Tibial artery (tissue), 4 donors: ENCODE measurements around the gene RTL5.

ENCODE experiments used
- DNase-seq, 2 donors: peaks; one replicate each; pipeline ENCODE4 v3.0.0-alpha.2; 2019
- H3K27ac ChIP-seq, 2 donors: fragments of 200-600 bp; sonication (generic) in 1 of 2; 1 replicate in 1 of 2; 2 replicates in 1 of 2; pipeline ENCODE4 v1.5.1; 2018 to 2019; ENCODE audit warnings: mild to moderate bottlenecking in 1 of 2
- H3K27me3 ChIP-seq, 2 donors: fragments of 200-600 bp; sonication (generic) in 1 of 2; one replicate each; pipeline versions ENCODE4 v1.5.1 to v1.6.0; 2016 to 2019
- H3K36me3 ChIP-seq, 3 donors: fragments of 200-600 bp; sonication (generic) in 2 of 3; one replicate each; pipeline ENCODE4 v1.5.1; 2016 to 2019; ENCODE audit warnings: mild to moderate bottlenecking in 2 of 3
- H3K4me1 ChIP-seq, 4 donors: fragments of 200-600 bp; sonication (generic) in 2 of 4; 1 replicate in 3 of 4; 2 replicates in 1 of 4; pipeline ENCODE4 v1.5.1; 2016 to 2019
- H3K4me3 ChIP-seq, 2 donors: fragments of 200-600 bp; sonication (generic) in 1 of 2; 1 replicate in 1 of 2; 2 replicates in 1 of 2; pipeline ENCODE4 v1.5.1; 2018 to 2019; ENCODE audit warnings: mild to moderate bottlenecking in 2 of 2
- H3K9me3 ChIP-seq, 3 donors: fragments of 200-600 bp; sonication (generic) in 1 of 3; one replicate each; pipeline ENCODE4 v1.5.1; 2016 to 2019
- CTCF ChIP-seq, 2 experiments: fragments of 200-600 bp in 1 of 2; fragments of 450-650 bp in 1 of 2; IDR thresholded peaks; one replicate each; pipeline ENCODE4 v1.5.1; 2017 to 2019; ENCODE audit warnings: antibody characterized with exemption in 2 of 2, mild to moderate bottlenecking in 1 of 2, moderate library complexity in 1 of 2
- intact Hi-C: fragments of 100-400 bp; cut with DNase I; formaldehyde crosslinking; loops from one replicate; pipeline ENCODE4 v1.15.0; 2023; ENCODE audit warnings: low total_unique reads

The RTL5 gene

GRCh38 chrX:72159769-72160168 lies 28.1 kb upstream of the RTL5 start:
- no peaks in the 10 kb centered on the region for H3K4me1 ChIP-seq
- no peak for DNase-seq
- TF ChIP-seq CTCF (IDR thresholded peaks at IDR 0.05), result no peak
- intact Hi-C loops, result no loop called here
- H3K36me3 ChIP-seq, result no peaks in the 10 kb centered on the region
- H3K9me3 ChIP-seq, result no peaks in the 10 kb centered on the region
- H3K27me3 ChIP-seq, result no peaks in the 10 kb centered on the region
- H3K27ac ChIP-seq, result no peak overlapping the region
- no peak overlapping the region for H3K4me3 ChIP-seq

GRCh38 chrX:72158773-72159172 lies 27.1 kb upstream of the RTL5 start:
- Histone ChIP-seq H3K9me3 (no peaks in the 10 kb centered on the region), H3K4me1 (no peaks in the 10 kb centered on the region), H3K27ac (no peak overlapping the region), H3K27me3 (no peaks in the 10 kb centered on the region), H3K36me3 (no peaks in the 10 kb centered on the region), H3K4me3 (no peak overlapping the region)
- no peak for TF ChIP-seq CTCF (IDR thresholded peaks at IDR 0.05)
- DNase-seq, result no peak
- intact Hi-C loops, result no loop called here

DNA sequence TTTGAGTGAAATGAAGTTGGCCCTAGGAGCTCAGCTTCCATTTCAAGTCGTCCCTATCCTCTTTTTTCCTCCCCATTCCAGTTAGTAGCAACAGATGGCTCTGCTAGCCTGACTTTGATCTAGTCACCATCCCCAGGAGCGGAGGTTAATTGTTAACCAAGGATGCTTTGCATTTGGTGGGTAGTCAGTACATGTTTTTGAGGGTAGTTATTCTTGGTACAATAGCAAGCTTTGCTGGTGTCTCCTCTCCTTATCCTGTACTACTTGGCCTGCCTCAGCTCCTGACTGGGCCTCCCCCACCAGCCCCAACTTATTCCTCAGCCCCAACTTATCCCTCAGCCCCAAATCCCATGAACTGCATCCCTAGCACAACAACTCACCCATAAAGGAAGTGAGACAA lies 14.8 kb upstream of the RTL5 start:
- no peak for TF ChIP-seq CTCF (IDR thresholded peaks at IDR 0.05)
- H3K4me3 ChIP-seq, result no peak overlapping the region
- no peaks in the 10 kb centered on the region for H3K4me1 ChIP-seq
- intact Hi-C loops, result no loop called here
- no peak for DNase-seq
- H3K27ac ChIP-seq, result no peak overlapping the region
- no peaks in the 10 kb centered on the region for H3K9me3 ChIP-seq
- peaks cover 0 to 6% (median 0%) of the 10 kb centered on the region in 3 donors for H3K36me3 ChIP-seq
- no peaks in the 10 kb centered on the region for H3K27me3 ChIP-seq

DNA sequence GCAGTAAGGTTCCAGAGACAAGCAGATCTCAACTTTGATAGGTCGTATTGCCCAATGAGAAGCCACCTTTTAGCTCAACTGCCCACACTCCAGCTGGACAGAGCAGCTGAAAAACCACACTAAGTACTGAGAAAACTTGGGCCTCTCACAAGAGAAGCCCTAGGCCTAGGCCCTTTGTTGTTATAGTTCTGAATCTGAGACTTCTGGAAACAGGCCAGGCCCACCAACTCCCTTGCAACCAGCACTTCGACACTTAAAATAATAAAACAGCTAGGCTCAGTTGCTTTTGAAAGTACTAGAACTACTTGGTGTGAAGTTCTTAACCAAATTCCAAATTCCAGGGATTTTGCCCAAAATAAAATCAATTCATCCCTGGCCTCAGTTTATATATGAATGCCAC lies 13.5 kb upstream of the RTL5 start:
- Histone ChIP-seq H3K36me3 (peaks cover 0 to 16% (median 4%) of the 10 kb centered on the region in 3 donors), H3K27me3 (no peaks in the 10 kb centered on the region), H3K4me3 (no peak overlapping the region), H3K9me3 (no peaks in the 10 kb centered on the region), H3K27ac (no peak overlapping the region), H3K4me1 (no peaks in the 10 kb centered on the region)
- no peak for DNase-seq
- intact Hi-C loops, result no loop called here
- no peak for TF ChIP-seq CTCF (IDR thresholded peaks at IDR 0.05)

- peaks cover 0 to 32% (median 13%) of the 10 kb centered on the region in 3 donors for H3K36me3 ChIP-seq
- H3K27ac ChIP-seq, result no peak overlapping the region
- no peaks in the 10 kb centered on the region for H3K9me3 ChIP-seq
- H3K4me3 ChIP-seq, result no peak overlapping the region
- DNase-seq, result no peak
- intact Hi-C loops, result no loop called here
- H3K4me1 ChIP-seq, result no peaks in the 10 kb centered on the region
- H3K27me3 ChIP-seq, result no peaks in the 10 kb centered on the region
- TF ChIP-seq CTCF (IDR thresholded peaks at IDR 0.05), result no peak
These were observed 11.8 kb upstream of the RTL5 start for GRCh38 chrX:72143609-72143907.
